Neutrophil (primary cell): ENCODE measurements around the gene LRRC51.

Experiments used
- H3K27ac ChIP-seq: fragments of 200-600 bp; sonication (generic); 2 replicates; pipeline ENCODE4 v1.5.1; 2016; ENCODE audit warnings: mild to moderate bottlenecking, moderate library complexity
- H3K27me3 ChIP-seq: fragments of 200-600 bp; sonication (generic); 2 replicates; pipeline ENCODE4 v1.6.0; 2016; ENCODE audit warnings: mild to moderate bottlenecking
- H3K36me3 ChIP-seq: fragments of 200-600 bp; sonication (generic); 2 replicates; pipeline ENCODE4 v1.5.1; 2017
- H3K4me1 ChIP-seq, 2 experiments: fragments of 200-600 bp in 1 of 2; sonication (generic) in 1 of 2; 1 replicate in 1 of 2; 2 replicates in 1 of 2; pipeline versions ENCODE4 v1.5.1 to v1.6.1; 2013 to 2016; ENCODE audit warnings: low read depth in 1 of 2, low read length in 1 of 2, mild to moderate bottlenecking in 1 of 2, moderate library complexity in 1 of 2; ENCODE audit not compliant: control insufficient read depth in 1 of 2, insufficient read depth in 1 of 2
- H3K4me3 ChIP-seq, 2 experiments: fragments of 200-600 bp in 1 of 2; sonication (generic) in 1 of 2; 1 replicate in 1 of 2; 2 replicates in 1 of 2; pipeline ENCODE4 v1.5.1; 2013 to 2016; ENCODE audit warnings: low read depth in 1 of 2, low read length in 1 of 2, mild to moderate bottlenecking in 1 of 2, moderate library complexity in 1 of 2
- H3K9me3 ChIP-seq: fragments of 200-600 bp; sonication (generic); 2 replicates; pipeline ENCODE4 v1.5.1; 2016
- CTCF ChIP-seq: fragments of 200-600 bp; sonication (generic); IDR thresholded peaks from 2 replicates; pipeline ENCODE4 v1.5.1; 2016; ENCODE audit warnings: antibody characterized with exemption

The LRRC51 gene

DNA sequence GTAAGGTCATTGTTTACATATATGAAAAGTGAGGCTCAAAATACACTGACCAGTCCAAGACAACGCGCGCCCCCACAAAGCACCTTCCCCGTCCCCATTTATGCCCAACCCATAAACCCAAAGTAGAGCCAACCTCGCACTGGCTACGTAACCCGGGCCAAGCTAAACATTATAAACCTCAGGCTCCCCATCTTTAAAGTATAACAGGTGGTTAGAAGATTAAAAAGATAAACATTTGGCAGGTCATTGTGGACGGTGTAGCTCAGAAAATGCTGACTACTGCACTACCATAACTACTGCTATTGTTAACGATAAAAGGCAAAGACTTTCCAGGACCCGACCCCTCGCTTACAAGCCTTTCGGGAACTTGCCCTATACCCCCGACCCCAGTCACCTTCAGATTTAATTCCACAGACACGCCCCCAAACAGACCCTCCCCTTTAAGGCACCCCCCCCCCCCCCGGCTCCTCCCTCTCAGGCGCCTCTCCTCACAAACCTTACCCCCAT is 778 bp upstream of the LRRC51 start:
- no peak for TF ChIP-seq CTCF
- Histone ChIP-seq H3K36me3 (no peaks in the 10 kb centered on the region), H3K27me3 (no peaks in the 10 kb centered on the region), H3K9me3 (no peaks in the 10 kb centered on the region), H3K4me1 (peaks cover 38 to 54% of the 10 kb centered on the region in 2 experiments), H3K27ac (peak overlapping the region; percentile 96), H3K4me3 (peak overlapping the region; percentile 81 to 91)

- peak overlapping the region; percentile 81 to 91 for H3K4me3 ChIP-seq
- peaks cover 6% of the 10 kb centered on the region for H3K36me3 ChIP-seq
- no peaks in the 10 kb centered on the region for H3K27me3 ChIP-seq
- H3K4me1 ChIP-seq = peaks cover 30 to 43% of the 10 kb centered on the region in 2 experiments
- no peak for TF ChIP-seq CTCF
- no peaks in the 10 kb centered on the region for H3K9me3 ChIP-seq
- peak overlapping the region; percentile 96 for H3K27ac ChIP-seq
These were observed 564 bp downstream of the LRRC51 start for GRCh38 chr11:72081184-72081644.

DNA sequence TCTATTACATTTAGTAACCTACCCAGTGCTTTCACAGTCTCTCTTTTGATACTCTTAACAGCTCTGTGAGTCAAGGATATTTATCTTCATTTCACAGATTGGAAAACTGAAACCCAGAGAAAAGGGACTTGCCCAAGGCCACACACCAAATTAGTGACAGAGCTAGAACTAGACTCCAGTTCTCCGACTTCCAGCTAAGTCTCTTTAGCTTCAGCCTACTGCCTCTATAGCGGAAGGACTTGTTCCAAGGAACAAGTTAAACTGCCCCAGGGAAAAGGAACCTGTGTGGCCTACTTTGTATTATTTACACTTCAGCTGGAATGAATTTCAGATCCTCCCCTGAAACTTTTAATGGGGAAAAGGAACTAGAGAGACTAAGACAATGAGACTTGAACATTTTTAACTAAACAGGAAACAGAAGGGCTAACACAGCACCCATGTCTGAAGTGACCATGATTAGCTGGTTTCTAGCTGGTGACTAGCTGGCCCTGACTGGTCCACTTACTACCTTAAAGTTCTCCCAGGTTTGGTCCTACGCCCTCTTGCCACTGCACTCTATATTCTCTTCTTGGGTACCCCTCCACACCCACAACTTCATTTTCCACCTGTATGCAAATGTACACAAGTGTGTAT is 1.3 kb downstream of the LRRC51 start:
- Histone ChIP-seq H3K27me3 (no peaks in the 10 kb centered on the region), H3K27ac (peak overlapping the region; percentile 96), H3K36me3 (peaks cover 6% of the 10 kb centered on the region), H3K4me1 (peaks cover 23 to 36% of the 10 kb centered on the region in 2 experiments), H3K4me3 (no peak overlapping the region), H3K9me3 (no peaks in the 10 kb centered on the region)
- TF ChIP-seq CTCF = no peak

DNA sequence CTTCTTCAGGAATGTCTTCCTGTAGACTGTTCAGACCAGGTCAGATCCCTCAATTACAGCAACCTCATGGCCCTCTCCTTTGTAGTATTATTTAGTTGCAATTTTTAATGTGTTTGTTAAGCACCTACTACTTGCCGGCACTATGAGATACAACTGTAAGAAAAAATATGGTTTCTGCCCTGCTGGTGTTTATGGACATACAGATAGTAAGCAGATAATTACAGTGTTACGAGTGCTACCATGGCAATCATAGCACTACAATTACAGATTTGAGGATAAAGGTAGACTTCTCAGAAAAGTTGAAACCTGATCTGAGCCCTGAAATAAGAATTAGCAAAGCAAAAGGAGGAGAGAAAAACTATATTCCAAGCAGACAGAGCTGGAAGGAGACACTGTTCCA is 2.8 kb downstream of the LRRC51 start:
- no peak overlapping the region for H3K4me3 ChIP-seq
- no peaks in the 10 kb centered on the region for H3K27me3 ChIP-seq
- TF ChIP-seq CTCF = no peak
- H3K4me1 ChIP-seq = peaks cover 17 to 28% of the 10 kb centered on the region in 2 experiments
- H3K36me3 ChIP-seq = peaks cover 15% of the 10 kb centered on the region
- no peak overlapping the region for H3K27ac ChIP-seq
- H3K9me3 ChIP-seq = no peaks in the 10 kb centered on the region

DNA sequence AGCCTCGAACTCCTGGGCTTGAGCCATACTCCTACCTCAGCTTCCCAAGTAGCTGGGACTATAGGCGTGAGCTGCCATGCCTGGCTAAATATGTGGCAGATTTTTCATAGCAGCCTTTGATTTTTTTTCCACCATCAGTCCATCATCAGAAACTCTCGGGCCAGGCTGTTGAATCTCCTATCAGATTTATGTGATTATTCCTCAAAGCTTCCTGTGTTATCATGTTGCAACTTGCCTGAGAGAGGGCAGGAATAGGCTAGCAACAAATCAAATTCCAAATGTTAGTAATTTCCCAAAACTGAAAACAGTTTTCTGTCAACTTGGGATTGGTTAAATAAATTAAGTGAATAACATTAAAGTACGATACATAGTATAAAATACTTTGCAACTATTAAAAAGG is 3.4 kb downstream of the LRRC51 start:
- H3K4me3 ChIP-seq = no peak overlapping the region
- peaks cover 17 to 23% of the 10 kb centered on the region in 2 experiments for H3K4me1 ChIP-seq
- H3K27ac ChIP-seq = no peak overlapping the region
- no peaks in the 10 kb centered on the region for H3K27me3 ChIP-seq
- no peak for TF ChIP-seq CTCF
- no peaks in the 10 kb centered on the region for H3K9me3 ChIP-seq
- peaks cover 22% of the 10 kb centered on the region for H3K36me3 ChIP-seq
